ENCODE results near the gene ZNF135. TPM values are rescaled to one million over a fixed set of nuclear protein-coding genes. Genes with fewer than 3 reads are reported as not detected.
A peak's percentile ranks its signal among the peaks of the same experiment; 100 is the strongest.

The ZNF135 gene
- total RNA-seq, 1 experiment from 2014 or later, result not detected

GRCh38 chr19:58079792-58080191, 20.7 kb downstream of the ZNF135 start:
- no peaks in the 10 kb centered on the region for H3K9me2 ChIP-seq (replicated peaks; ENCODE audit: insufficient read depth, low read length)
- H4K20me1 ChIP-seq (ENCODE audit: insufficient read depth, low read depth, low read length), result no peaks in the 10 kb centered on the region
- no peak overlapping the region for H3K4me2 ChIP-seq (ENCODE audit: low read depth, low read length, poor library complexity, severe bottlenecking)
- H3K27me3 ChIP-seq (ENCODE audit: low read length), result no peaks in the 10 kb centered on the region
- peaks cover 20% of the 10 kb centered on the region; the same call in 1 of the 2 replicates for H3K9me3 ChIP-seq (ENCODE audit: low read length)
- H3K79me2 ChIP-seq (ENCODE audit: low read length), result no peaks in the 10 kb centered on the region
- no peaks in the 10 kb centered on the region for H3K4me1 ChIP-seq (ENCODE audit: low read length)
- H2AFZ ChIP-seq (ENCODE audit: low read length), result no peak overlapping the region
- no peak overlapping the region for H3K9ac ChIP-seq (ENCODE audit: low read length)
- no peak overlapping the region for H3K4me3 ChIP-seq (ENCODE audit: low read length)
- no peak for DNase-seq
- no peak overlapping the region for H3K27ac ChIP-seq (ENCODE audit: low read length)
- peaks cover 4% of the 10 kb centered on the region; the same call in 1 of the 2 replicates for H3K36me3 ChIP-seq (ENCODE audit: insufficient read depth, low read length)

- Histone ChIP-seq H3K9me3 (ENCODE audit: low read length) (peaks cover 34% of the 10 kb centered on the region; the same call in 1 of the 2 replicates), H3K27me3 (ENCODE audit: low read length) (no peaks in the 10 kb centered on the region), H3K4me3 (ENCODE audit: low read length) (no peak overlapping the region), H3K9me2 (replicated peaks; ENCODE audit: insufficient read depth, low read length) (no peaks in the 10 kb centered on the region), H3K36me3 (ENCODE audit: insufficient read depth, low read length) (peaks cover 4% of the 10 kb centered on the region; the same call in 1 of the 2 replicates), H3K9ac (ENCODE audit: low read length) (no peak overlapping the region), H3K4me1 (ENCODE audit: low read length) (no peaks in the 10 kb centered on the region), H3K4me2 (ENCODE audit: low read depth, low read length, poor library complexity, severe bottlenecking) (no peak overlapping the region), H3K79me2 (ENCODE audit: low read length) (no peaks in the 10 kb centered on the region), H3K27ac (ENCODE audit: low read length) (no peak overlapping the region), H4K20me1 (ENCODE audit: insufficient read depth, low read depth, low read length) (no peaks in the 10 kb centered on the region), H2AFZ (ENCODE audit: low read length) (no peak overlapping the region)
- no peak for DNase-seq
Observed at GRCh38 chr19:58083021-58083420, 23.9 kb downstream of the ZNF135 start.

GRCh38 chr19:58084596-58085347, 25.7 kb downstream of the ZNF135 start:
- peaks cover 4% of the 10 kb centered on the region; the same call in 1 of the 2 replicates for H3K36me3 ChIP-seq (ENCODE audit: insufficient read depth, low read length)
- H3K79me2 ChIP-seq (ENCODE audit: low read length), result no peaks in the 10 kb centered on the region
- no peaks in the 10 kb centered on the region for H4K20me1 ChIP-seq (ENCODE audit: insufficient read depth, low read depth, low read length)
- peaks cover 41% of the 10 kb centered on the region; the same call in 1 of the 2 replicates for H3K9me3 ChIP-seq (ENCODE audit: low read length)
- H3K9ac ChIP-seq (ENCODE audit: low read length), result no peak overlapping the region
- H3K4me3 ChIP-seq (ENCODE audit: low read length), result no peak overlapping the region
- H3K27ac ChIP-seq (ENCODE audit: low read length), result no peak overlapping the region
- H3K9me2 ChIP-seq (replicated peaks; ENCODE audit: insufficient read depth, low read length), result no peaks in the 10 kb centered on the region
- H3K4me1 ChIP-seq (ENCODE audit: low read length), result no peaks in the 10 kb centered on the region
- no peaks in the 10 kb centered on the region for H3K27me3 ChIP-seq (ENCODE audit: low read length)
- H3K4me2 ChIP-seq (ENCODE audit: low read depth, low read length, poor library complexity, severe bottlenecking), result no peak overlapping the region
- no peak for DNase-seq
- no peak overlapping the region for H2AFZ ChIP-seq (ENCODE audit: low read length)

DNA sequence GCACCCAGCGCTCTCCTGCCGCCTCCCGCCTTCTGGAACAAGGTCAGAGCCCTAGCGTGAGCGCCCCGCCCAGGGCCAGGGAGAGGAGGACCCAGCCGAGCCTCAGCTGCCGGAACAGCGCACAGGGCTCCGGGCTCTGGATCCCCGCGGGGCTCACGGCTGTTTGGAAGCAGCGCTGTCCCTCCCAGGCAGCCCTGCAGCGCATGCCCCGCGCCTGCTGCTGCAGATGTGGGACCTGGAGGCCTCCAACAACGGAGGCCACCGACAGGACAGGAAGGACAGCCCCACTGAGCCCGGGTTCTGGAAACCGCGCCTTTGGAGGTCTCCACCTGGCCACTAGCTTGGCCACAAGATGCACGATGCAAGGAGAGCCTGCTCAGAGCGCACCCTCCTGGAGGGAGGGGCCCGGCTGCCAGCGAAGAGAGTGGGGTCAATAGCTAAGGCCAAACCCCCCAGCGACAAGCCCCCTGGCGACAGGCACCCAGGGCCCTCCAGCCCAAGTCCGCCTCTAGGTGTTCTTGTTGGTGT, 26.3 kb downstream of the ZNF135 start:
- Histone ChIP-seq H3K9ac (ENCODE audit: low read length) (no peak overlapping the region), H2AFZ (ENCODE audit: low read length) (no peak overlapping the region), H4K20me1 (ENCODE audit: insufficient read depth, low read depth, low read length) (no peaks in the 10 kb centered on the region), H3K36me3 (ENCODE audit: insufficient read depth, low read length) (peaks cover 4% of the 10 kb centered on the region; the same call in 1 of the 2 replicates), H3K27ac (ENCODE audit: low read length) (no peak overlapping the region), H3K27me3 (ENCODE audit: low read length) (no peaks in the 10 kb centered on the region), H3K79me2 (ENCODE audit: low read length) (no peaks in the 10 kb centered on the region), H3K9me3 (ENCODE audit: low read length) (peaks cover 43% of the 10 kb centered on the region; the same call in 1 of the 2 replicates), H3K4me3 (ENCODE audit: low read length) (peak overlapping the region; percentile 25; the same call in 1 of the 2 replicates), H3K4me1 (ENCODE audit: low read length) (no peaks in the 10 kb centered on the region), H3K4me2 (ENCODE audit: low read depth, low read length, poor library complexity, severe bottlenecking) (no peak overlapping the region), H3K9me2 (replicated peaks; ENCODE audit: insufficient read depth, low read length) (no peaks in the 10 kb centered on the region)
- DNase-seq, result no peak

- Histone ChIP-seq H3K27ac (ENCODE audit: low read length) (no peak overlapping the region), H3K9ac (ENCODE audit: low read length) (no peak overlapping the region), H3K36me3 (ENCODE audit: insufficient read depth, low read length) (peaks cover 4% of the 10 kb centered on the region; the same call in 1 of the 2 replicates), H2AFZ (ENCODE audit: low read length) (no peak overlapping the region), H3K4me1 (ENCODE audit: low read length) (no peaks in the 10 kb centered on the region), H3K9me3 (ENCODE audit: low read length) (peaks cover 49% of the 10 kb centered on the region; the same call in 1 of the 2 replicates), H3K27me3 (ENCODE audit: low read length) (no peaks in the 10 kb centered on the region), H3K9me2 (replicated peaks; ENCODE audit: insufficient read depth, low read length) (no peaks in the 10 kb centered on the region), H3K4me3 (ENCODE audit: low read length) (no peak overlapping the region), H3K79me2 (ENCODE audit: low read length) (no peaks in the 10 kb centered on the region), H4K20me1 (ENCODE audit: insufficient read depth, low read depth, low read length) (no peaks in the 10 kb centered on the region), H3K4me2 (ENCODE audit: low read depth, low read length, poor library complexity, severe bottlenecking) (no peak overlapping the region)
- DNase-seq, result no peak
Observed at GRCh38 chr19:58086825-58087710, 28.0 kb downstream of the ZNF135 start.

- Histone ChIP-seq H3K9me2 (replicated peaks; ENCODE audit: insufficient read depth, low read length) (no peaks in the 10 kb centered on the region), H3K4me1 (ENCODE audit: low read length) (no peaks in the 10 kb centered on the region), H3K27ac (ENCODE audit: low read length) (no peak overlapping the region), H2AFZ (ENCODE audit: low read length) (no peak overlapping the region), H3K79me2 (ENCODE audit: low read length) (no peaks in the 10 kb centered on the region), H3K36me3 (ENCODE audit: insufficient read depth, low read length) (peaks cover 4% of the 10 kb centered on the region; the same call in 1 of the 2 replicates), H3K4me3 (ENCODE audit: low read length) (no peak overlapping the region), H3K4me2 (ENCODE audit: low read depth, low read length, poor library complexity, severe bottlenecking) (no peak overlapping the region), H3K9me3 (ENCODE audit: low read length) (peaks cover 51% of the 10 kb centered on the region; the same call in 1 of the 2 replicates), H4K20me1 (ENCODE audit: insufficient read depth, low read depth, low read length) (no peaks in the 10 kb centered on the region), H3K9ac (ENCODE audit: low read length) (no peak overlapping the region), H3K27me3 (ENCODE audit: low read length) (no peaks in the 10 kb centered on the region)
- no peak for DNase-seq
Observed at GRCh38 chr19:58088521-58089052, 29.5 kb downstream of the ZNF135 start.

DNA sequence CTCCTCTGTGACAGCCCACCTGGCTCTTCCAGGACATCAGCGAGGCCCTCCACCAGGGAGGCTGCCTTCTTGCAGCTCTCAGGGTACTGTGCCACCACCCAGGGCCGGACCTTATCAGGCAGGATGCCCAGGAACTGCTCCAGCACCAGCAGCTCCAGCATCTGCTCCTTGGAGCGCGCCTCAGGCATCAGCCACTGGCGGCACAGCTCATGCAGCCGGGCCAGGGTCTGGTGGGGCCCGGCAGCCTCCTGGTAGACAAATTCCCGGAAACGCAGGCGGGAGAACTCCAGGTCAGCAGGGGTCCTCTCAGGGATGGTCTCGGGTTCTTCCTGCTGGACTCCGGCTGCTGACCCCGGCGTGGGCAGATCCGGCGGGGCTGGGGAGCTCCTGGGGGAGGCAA, 30.8 kb downstream of the ZNF135 start:
- Histone ChIP-seq H3K9me3 (ENCODE audit: low read length) (peaks cover 41% of the 10 kb centered on the region; the same call in 1 of the 2 replicates), H2AFZ (ENCODE audit: low read length) (no peak overlapping the region), H3K79me2 (ENCODE audit: low read length) (no peaks in the 10 kb centered on the region)

More for the DNA sequence above, 30.8 kb downstream of the ZNF135 start:
- no peaks in the 10 kb centered on the region for H3K36me3 ChIP-seq (ENCODE audit: insufficient read depth, low read length)
- H3K27ac ChIP-seq (ENCODE audit: low read length), result no peak overlapping the region
- no peak overlapping the region for H3K4me2 ChIP-seq (ENCODE audit: low read depth, low read length, poor library complexity, severe bottlenecking)
- H3K9ac ChIP-seq (ENCODE audit: low read length), result no peak overlapping the region
- H3K4me1 ChIP-seq (ENCODE audit: low read length), result no peaks in the 10 kb centered on the region
- H4K20me1 ChIP-seq (ENCODE audit: insufficient read depth, low read depth, low read length), result no peaks in the 10 kb centered on the region
- no peak overlapping the region for H3K4me3 ChIP-seq (ENCODE audit: low read length)
- no peaks in the 10 kb centered on the region for H3K9me2 ChIP-seq (replicated peaks; ENCODE audit: insufficient read depth, low read length)
- no peaks in the 10 kb centered on the region for H3K27me3 ChIP-seq (ENCODE audit: low read length)
- DNase-seq, result no peak
